ENCODE results near the gene POLE4.

Gene POLE4

GRCh38 chr2:74941284-74941683 is 17.2 kb upstream of the POLE4 start:
- no peak for FAIRE-seq

- FAIRE-seq, result no peak
These were observed 16.2 kb upstream of the POLE4 start for GRCh38 chr2:74942263-74942662.

- FAIRE-seq, result no peak
These were observed 13.3 kb upstream of the POLE4 start for GRCh38 chr2:74944987-74945787.

GRCh38 chr2:74945788-74946331 is 12.6 kb upstream of the POLE4 start:
- no peak for FAIRE-seq

DNA sequence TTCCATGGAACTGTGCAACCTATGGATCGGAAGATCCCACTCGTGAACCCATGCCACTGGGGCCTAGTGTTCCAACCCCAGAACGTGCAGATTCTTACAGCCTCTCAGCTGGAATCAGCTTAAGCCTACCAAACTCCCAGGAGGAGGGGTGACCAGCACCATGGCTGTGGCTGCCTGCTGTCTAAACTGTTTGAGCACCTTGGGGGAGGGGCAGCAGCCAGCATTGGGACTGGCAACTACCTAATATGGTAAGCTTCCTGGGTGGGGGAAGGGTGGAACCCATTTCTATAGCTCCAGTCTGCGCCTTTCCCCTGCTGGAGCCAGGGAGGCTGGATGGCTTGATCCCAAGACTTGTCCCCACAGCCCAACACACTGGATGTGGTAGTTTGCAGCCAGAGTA is 10.7 kb upstream of the POLE4 start:
- no peak for FAIRE-seq

DNA sequence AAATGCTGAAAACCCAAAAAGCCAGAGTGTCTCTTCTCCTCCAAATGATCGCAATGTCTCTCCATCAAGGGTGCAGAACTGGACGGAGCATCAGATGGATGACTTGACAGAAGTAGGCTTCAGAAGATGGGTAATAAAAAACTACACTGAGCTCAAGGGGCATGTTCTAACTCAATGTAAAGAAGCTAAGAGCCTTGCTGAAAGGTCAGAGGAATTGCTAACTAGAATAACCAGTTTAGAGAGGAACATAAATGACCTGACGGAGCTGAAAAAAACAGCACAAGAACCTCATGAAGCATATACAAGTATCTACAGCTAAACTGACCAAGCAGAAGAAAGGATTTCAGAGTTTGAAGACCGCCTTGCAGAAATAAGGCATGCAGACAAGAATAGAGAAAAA is 9.7 kb upstream of the POLE4 start:
- FAIRE-seq, result no peak

DNA sequence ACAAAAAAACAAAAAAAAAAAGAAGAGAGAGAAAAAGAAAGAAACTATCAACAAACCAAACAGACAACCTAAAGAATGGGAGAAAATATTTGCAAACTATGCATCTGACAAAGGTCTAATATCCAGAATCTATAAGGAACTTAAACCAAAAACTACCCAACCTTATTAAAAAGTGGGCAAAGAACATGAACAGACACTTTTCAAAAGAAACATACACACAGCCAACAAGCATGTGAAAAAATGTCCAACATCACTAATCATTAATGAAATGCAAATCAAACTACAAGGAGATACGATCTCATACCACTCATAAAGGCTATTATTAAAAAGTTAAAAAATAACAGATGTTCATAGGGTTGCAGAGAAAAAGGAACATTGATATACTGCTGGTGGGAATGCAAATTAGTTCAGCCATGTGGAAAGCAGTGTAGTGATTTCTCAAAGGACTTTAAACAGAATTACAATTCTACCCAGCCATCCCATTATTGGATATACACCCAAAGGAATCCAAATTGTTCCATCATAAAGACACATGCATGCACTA is 7.2 kb upstream of the POLE4 start:
- no peak for FAIRE-seq

DNA sequence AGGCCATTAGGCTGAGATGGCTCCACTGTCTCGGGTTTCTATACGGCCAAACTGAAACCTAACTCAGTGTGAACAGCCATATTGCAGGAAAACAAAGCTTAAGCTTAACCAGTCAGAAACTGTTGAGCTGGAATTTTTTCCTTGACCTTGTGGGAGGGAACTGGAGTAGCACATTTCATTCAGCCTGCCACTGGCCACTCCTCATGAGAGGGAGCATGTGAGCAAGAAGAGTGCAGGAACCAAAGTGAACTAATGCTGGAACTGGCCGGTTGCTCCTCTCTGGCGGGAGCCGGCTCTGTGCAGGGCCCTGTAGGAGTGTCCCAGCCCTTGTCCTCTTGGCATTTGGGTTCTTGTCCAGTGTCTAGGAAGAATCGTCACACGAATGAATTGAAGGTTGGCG is 5.9 kb upstream of the POLE4 start:
- no peak for FAIRE-seq

DNA sequence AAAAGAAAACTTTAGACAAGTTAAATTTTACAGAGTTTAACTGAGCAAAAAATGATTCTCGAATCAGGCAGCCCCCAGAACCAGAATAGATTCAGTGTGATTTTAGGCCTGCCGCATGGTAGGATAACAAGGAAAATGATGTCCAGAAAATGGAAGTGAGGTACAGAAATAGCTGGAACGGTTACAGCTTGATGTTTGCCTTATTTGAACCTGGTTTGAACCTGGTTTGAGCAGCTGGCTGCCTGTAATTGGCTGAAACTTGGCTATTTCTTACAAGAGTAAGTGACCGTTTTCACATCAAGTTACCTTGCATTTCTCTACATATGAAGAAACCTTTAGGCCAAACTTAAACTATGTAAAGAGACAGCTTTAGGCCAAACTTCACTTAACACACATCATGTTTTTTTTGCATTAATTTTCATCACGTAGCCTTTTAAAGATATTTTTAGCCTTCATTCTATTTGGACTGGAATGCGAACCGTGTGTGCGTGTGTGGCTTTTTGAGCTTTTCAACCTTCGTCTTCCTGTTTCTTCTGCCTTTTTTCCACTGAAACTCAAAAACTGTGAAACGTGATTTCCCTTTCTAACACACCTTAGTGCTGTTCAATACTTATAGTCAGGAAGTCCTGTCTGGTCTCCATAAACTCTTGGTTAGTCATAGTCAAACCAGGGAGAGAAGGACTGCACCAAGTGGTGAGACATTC is 4.5 kb upstream of the POLE4 start:
- FAIRE-seq, result no peak

GRCh38 chr2:74954500-74954874 is 4.0 kb upstream of the POLE4 start:
- FAIRE-seq, result no peak

- FAIRE-seq, result no peak
These were observed 563 bp upstream of the POLE4 start for GRCh38 chr2:74957886-74958273.

GRCh38 chr2:74959106-74959751 is 786 bp downstream of the POLE4 start:
- FAIRE-seq, result no peak

GRCh38 chr2:74966887-74967286 is 8.4 kb downstream of the POLE4 start:
- no peak for FAIRE-seq

DNA sequence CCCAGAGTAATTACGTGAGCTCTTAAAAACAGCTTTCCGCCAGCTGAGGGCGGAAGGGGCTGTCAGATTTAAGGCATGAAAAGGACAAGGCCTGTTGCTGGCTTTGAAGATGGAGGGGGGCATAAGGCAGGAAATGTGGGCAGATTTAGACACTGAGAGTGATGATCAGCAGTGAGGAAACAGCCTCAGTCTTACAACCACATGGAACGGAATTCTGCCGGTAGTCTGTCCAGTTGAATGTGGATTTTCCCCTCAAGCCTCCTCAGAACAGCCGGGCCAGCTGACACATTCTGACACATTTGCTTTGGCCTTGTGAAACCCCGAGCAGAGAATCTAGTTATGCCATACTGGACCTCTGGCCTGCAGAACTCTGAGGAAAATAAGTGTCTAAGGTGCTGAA is 16.6 kb downstream of the POLE4 start:
- no peak for FAIRE-seq

- FAIRE-seq, result no peak
These were observed 21.4 kb downstream of the POLE4 start for GRCh38 chr2:74979844-74980243.

DNA sequence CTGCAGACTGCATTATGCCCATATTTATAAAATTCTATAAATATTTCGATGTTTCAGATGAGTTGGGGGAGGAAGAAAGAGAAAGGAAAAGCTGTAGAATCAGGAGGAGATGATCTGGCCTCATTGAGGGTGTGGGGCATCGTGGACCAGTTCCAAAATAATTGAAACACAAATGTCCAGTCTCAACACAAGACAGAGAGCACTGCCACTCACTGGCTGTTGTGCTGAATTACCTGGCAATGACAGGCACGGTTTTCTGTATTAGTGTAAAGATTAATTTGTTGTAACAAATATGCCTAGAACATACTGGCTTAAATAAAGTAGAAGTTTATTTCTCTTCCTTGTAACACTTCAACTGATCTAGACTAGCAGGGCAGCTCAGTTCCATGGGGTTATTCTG is 24.1 kb downstream of the POLE4 start:
- FAIRE-seq, result no peak

- FAIRE-seq, result no peak
These were observed 25.4 kb downstream of the POLE4 start for GRCh38 chr2:74983631-74984392.

DNA sequence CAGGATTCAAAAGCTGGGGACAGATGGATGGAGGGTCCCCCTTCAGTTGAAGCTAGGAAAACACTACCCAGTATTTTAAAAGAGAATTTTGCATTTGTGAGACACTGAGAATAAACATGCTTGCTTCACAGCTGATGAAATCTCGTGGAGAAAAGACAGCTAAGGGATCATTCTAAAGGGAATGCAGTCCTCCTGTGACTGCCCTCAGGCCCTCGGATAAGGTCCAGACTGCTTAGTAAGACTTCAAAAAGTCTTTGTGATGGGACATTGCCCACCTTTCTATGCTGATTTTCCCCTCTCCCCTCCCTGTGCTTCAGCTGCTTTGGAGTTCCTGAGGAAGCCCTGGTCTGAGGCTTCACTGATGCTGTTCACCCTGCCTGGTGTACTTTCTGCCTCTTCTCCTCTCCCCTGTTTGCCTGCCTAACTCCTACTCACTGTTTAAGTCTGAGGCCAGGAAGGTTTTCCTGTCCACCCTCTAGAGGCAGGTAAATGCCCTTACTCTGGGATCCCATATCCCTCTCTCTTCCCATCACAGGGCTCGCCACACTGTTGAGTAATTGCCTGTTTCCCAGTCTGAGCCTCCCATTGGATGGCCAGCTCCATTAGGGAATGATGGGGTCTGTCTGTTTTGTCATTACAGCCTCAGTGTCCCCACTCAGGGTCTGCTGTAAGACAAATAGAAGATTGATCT is 26.6 kb downstream of the POLE4 start:
- FAIRE-seq, result no peak

- FAIRE-seq, result no peak
These were observed 27.7 kb downstream of the POLE4 start for GRCh38 chr2:74985978-74986609.

- FAIRE-seq, result no peak
These were observed 33.5 kb downstream of the POLE4 start for GRCh38 chr2:74991977-74992376.

DNA sequence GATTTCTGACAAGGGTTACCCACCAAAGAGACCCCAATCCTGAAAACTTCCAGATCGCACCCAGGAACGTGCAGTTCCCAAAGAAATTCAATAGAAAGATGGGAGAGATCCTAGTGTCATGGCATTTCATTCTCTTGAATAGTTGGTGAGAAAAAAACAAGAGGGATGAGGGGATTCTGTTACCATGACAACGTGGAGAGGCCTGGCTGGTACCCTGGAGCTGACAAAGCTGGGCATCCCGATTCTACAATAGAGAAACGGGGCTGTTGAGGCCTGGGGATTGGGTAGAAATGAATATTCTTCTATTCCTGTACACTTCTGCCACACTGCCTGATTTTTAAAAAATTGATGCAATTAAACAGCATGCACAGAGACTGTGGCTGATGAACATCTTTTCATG is 41.0 kb downstream of the POLE4 start:
- FAIRE-seq, result no peak

DNA sequence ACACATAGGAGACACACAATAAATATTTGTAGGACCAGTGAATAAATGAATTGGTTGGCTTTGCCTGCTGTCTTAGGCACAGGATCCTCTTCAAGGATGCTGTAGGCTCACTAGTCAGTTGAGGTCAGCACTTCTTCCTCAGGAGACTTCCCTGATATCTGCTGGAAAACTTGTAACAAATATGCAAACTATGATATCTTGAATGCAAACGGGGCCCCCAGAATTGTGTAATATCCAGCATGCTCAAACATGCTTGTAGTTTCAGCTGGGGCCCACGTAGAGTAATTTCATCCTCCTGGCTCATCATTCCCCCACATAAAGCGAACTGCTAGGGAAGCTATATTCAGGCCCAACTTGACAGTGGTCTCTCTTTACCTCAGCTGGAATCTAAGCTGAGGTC is 43.6 kb downstream of the POLE4 start:
- FAIRE-seq, result no peak

All from G401.6 (cell line).